ENCODE results near the gene SRR. TPM values are rescaled to one million over a fixed set of nuclear protein-coding genes. Genes with fewer than 3 reads are reported as not detected.
"Not testable (repeated sequence)": the region's sequence is repeated elsewhere in the genome, so short reads cannot be mapped to it uniquely, and the experiment has no call there.

SRR gene, protein sequence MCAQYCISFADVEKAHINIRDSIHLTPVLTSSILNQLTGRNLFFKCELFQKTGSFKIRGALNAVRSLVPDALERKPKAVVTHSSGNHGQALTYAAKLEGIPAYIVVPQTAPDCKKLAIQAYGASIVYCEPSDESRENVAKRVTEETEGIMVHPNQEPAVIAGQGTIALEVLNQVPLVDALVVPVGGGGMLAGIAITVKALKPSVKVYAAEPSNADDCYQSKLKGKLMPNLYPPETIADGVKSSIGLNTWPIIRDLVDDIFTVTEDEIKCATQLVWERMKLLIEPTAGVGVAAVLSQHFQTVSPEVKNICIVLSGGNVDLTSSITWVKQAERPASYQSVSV
- total RNA-seq = 10 to 100 TPM; 11.8 to 19.1 TPM

DNA sequence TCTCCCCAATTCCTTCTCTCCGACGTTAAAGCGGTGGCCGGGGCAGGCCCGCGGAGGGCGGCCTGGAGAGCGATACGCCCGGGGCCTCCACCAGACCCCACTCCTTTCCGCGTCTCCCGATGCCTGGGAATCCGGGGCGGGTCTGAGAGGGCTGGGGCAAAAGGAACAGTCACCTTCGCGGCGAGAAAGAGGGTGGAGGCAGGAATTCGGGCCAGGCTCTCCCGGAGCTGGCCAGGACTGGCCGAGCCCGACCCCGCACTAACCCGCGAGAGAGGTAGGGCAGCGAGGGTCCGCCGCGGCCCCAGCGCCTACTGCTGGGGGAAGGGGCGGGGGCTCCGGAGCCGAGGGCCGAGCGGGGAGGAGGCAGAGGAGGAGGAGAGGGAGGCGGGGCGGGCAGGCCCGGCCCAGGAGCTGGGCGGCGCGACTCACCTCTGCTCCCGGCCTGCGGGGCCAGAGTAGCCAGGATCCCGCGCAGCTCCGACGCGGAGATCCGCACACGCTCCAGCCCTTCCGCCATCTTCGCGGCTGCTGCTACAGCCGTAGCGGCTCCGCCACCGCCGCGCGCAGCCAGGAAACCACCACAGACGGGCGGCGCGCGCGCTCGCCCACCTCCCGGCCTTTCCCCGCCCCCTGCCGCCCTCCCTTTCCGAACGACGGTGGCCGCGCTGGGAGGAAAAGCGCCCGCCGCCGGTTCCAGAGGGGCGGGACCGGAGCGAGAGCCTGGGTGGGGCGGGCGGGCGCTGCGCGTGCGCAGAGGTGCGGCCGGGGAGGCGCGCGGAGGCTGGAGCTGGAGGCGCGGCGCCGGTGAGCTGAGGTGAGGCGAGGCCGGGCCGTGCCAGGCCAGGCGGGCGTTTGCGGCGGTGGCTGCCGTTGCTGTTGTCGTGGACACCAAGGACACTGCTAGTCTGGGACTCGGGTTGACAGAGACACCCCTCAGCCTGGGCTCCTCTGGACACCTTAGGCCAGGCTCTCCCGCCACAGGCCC, at the start of gene SRR, which contains the start of gene SMG6:
Gene SRR, plus strand, starts transcription at position 747 of the 985 bp plus-strand sequence. CDS start 11,611 bp downstream, outside the sequence.
Gene SMG6, minus strand, starts transcription at position 582 of the 985 bp plus-strand sequence. Its CDS starts 65 bp downstream, at position 517.
- peak; percentile 91 for ATAC-seq (replicated peaks)
- Mint-ChIP-seq H3K9me3 (no peaks in the 10 kb centered on the region), H3K4me3 (peak within 1 kb of the TSS; percentile 86)

DNA sequence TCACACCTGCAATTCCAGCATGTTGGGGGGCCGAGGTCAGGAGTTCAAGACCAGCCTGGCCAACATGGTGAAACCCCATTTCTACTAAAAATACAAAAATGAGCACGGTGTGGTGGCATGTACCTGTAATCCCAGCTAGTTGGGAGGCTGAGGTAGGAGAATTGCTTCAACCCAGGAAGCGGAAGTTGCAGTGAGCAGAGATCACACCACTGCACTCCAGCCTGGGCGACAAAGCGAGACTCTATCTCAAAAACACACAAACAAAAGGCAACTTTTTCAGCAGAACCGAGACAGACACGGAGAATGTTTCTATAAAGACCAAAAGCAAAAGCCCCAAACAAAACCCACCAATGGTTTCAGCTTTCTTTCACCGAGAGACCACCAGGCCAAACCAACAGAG, 44.9 kb upstream of the SRR start:
- ATAC-seq (replicated peaks); H3K9me3 Mint-ChIP-seq; H3K27me3 Mint-ChIP-seq: not testable (repeated sequence)
- Mint-ChIP-seq H3K4me1 (peaks cover 45% of the 10 kb centered on the region), H3K36me3 (ENCODE audit: low read depth) (peaks cover 75% of the 10 kb centered on the region), H3K4me3 (peak overlapping the region; percentile 88), H3K27ac (peak overlapping the region; percentile 97)

More for the DNA sequence above, at the start of gene SRR, which contains the start of gene SMG6:
- peak within 1 kb of the TSS; percentile 75 for H3K27ac Mint-ChIP-seq
- H3K36me3 Mint-ChIP-seq (ENCODE audit: low read depth) = peaks cover 41% of the 10 kb centered on the region
- no peaks in the 10 kb centered on the region for H3K27me3 Mint-ChIP-seq
- H3K4me1 Mint-ChIP-seq = peaks cover 17% of the 10 kb centered on the region

DNA sequence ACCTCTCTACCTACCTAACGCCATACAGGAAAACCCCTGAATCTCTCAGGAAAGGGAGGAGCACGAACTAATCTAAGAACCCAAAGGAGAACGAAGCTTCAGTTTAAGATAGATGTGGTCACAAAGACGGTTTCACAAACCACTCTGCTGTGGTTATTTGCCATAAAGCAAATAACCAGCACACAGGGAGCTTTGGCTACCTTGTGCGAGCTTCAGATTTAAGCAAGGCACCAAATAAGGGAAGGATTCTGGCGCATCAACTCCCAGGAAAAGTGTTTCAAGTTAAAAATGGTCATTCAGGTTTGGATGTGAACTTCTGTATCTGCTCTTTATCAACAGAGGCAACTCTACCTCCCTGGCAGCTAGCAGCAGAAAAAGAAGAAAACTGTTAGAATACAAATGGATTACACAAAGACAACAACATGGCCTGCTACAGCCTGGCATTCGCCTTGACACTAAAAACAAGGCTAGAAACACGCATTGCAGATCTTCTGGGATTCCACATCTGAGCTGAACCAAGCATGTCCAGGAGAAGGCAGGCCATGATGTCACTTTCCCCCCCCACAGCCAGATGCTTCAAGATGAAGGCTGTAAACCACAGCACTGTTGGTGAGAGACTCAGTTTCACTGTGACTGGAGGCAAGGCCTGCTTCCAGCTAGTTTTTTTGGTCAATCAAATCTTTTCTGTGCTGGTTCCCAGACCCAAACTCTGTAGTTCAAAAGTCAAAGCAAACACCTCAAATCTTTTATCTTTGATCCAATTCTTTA, 43.8 kb upstream of the SRR start:
- peaks cover 75% of the 10 kb centered on the region for H3K36me3 Mint-ChIP-seq (ENCODE audit: low read depth)
- peak overlapping the region; percentile 88 for H3K4me3 Mint-ChIP-seq
- no peaks in the 10 kb centered on the region for H3K9me3 Mint-ChIP-seq
- ATAC-seq (replicated peaks) = peak; percentile 82
- H3K27ac Mint-ChIP-seq = peak overlapping the region; percentile 97
- no peaks in the 10 kb centered on the region for H3K27me3 Mint-ChIP-seq
- peaks cover 46% of the 10 kb centered on the region for H3K4me1 Mint-ChIP-seq

DNA sequence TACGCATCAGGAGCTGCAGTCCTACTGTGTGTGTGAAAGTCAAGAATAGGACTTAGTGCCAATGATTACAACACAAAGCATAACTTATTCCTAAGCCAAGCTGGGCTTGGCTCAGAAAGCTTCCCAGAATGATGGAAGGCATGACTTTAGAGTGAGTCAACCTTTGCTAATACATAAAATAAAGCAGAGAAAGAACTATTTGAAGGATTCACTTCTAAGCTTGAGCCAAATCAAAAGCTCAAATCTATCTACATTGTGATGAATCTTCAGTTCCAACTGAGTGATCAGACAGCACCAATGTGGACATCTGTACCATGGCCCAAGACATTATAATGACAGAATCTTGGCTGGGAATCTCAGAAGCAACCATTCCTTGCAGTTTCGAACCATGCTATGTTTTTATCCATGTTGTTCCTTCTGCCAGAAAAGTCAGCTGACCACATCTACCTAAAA, 41.6 kb upstream of the SRR start:
- H3K4me1 Mint-ChIP-seq = peaks cover 62% of the 10 kb centered on the region
- no peak for ATAC-seq (replicated peaks)
- H3K36me3 Mint-ChIP-seq (ENCODE audit: low read depth) = peaks cover 83% of the 10 kb centered on the region
- peak overlapping the region; percentile 78 for H3K4me3 Mint-ChIP-seq
- peak overlapping the region; percentile 96 for H3K27ac Mint-ChIP-seq
- no peaks in the 10 kb centered on the region for H3K9me3 Mint-ChIP-seq
- H3K27me3 Mint-ChIP-seq = no peaks in the 10 kb centered on the region

DNA sequence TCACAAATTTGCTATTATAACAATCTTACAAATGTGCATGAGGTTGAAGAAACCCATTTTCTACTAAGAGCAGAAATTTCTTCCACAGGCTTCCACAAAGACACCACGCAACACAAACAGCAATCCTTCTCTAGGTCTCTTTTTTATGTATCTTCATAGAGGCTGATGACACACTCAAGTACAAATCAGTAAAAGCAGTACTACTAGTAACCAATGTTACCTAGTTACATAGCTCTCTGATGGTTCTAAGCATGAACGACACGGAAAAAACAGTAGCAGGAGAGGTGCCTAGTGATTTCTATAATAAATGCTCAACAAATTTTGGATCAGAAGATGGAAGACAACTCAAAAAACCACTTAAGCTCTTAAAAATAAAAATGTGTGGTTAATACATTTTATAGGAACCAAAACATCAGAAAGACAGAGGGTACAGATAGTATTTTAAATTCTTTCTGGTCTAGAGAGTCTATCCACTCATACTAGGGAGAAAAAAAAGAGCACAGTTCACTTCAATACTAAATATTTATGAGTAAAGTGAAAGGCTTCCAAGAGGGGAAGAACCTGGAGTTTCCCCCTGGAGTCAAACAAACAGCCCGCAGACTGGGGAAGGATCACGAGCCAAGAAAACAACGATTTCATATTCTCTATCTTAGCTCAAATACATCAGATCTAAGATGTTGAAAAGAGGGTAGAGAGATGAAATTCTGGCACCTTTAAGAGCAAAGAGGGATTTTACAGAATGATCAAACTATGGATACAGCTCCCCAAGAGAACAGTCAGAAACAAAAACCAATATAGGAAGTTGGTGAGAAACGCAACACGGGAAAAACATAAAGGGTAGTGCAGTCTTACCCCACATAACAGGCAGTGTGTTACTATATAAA, 40.3 kb upstream of the SRR start:
- ATAC-seq (replicated peaks) = peak; percentile 34
- no peaks in the 10 kb centered on the region for H3K27me3 Mint-ChIP-seq
- peak overlapping the region; percentile 96 for H3K27ac Mint-ChIP-seq
- no peaks in the 10 kb centered on the region for H3K9me3 Mint-ChIP-seq
- peak overlapping the region; percentile 78 for H3K4me3 Mint-ChIP-seq
- H3K4me1 Mint-ChIP-seq = peaks cover 68% of the 10 kb centered on the region
- H3K36me3 Mint-ChIP-seq (ENCODE audit: low read depth) = peaks cover 78% of the 10 kb centered on the region

DNA sequence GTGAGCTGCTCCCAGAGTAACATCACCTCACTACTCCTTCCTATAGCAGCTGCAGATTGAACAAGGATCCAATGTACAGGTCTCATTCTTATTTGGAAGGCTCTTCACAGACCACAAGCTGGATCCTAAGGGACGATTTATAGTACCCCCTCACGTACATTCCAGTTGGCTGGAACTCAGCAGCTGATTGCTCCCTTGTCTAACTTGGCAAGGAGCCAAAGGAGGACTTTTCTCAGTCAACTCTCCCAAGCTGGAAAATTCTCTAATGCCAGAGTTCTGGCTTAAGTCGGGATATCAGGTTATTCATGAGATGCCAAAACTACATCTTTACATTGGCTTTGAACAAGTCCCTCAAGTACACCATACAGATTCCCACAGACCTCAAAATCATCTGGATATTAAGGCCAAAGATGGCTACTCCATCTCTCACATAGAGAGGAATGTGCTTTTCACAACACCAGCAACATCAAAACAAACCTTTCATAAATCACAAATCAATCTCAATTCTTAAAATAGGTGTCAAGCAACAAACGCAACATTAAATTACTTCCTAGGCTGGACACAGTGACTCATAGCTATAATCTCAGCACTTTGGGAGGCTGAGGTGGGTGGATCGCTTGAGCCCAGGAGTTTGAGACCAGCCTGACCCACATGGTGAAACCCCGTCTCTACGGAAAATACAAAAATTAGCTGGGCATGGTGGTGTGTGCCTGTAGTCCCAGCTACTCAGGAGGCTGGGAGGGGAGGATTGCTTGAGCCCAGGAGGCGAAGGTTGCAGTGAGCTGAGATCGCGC, 39.5 kb upstream of the SRR start:
- peaks cover 64% of the 10 kb centered on the region for H3K4me1 Mint-ChIP-seq
- H3K9me3 Mint-ChIP-seq = no peaks in the 10 kb centered on the region
- no peak for ATAC-seq (replicated peaks)
- H3K27me3 Mint-ChIP-seq = no peaks in the 10 kb centered on the region
- peaks cover 73% of the 10 kb centered on the region for H3K36me3 Mint-ChIP-seq (ENCODE audit: low read depth)
- peak overlapping the region; percentile 96 for H3K27ac Mint-ChIP-seq
- peak overlapping the region; percentile 78 for H3K4me3 Mint-ChIP-seq

DNA sequence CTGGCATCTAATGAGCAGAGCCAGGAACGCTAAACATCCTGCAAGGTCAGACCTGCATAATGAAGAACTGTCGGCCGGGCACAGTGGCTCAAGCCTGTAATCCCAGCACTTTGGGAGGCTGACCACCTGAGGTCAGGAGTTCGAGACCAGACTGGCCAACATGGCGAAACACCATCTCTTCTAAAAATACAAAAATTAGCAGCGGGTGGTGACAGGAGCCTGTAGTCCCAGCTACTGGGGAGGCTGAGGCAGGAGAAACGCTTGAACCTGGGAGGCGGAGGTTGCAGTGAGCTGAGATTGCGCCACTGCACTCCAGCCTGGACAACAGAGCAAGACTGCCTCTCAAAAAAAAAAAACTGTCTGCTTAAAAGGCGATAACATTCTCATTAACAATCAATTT, 38.6 kb upstream of the SRR start:
- Mint-ChIP-seq H3K27ac (peak overlapping the region; percentile 96), H3K36me3 (ENCODE audit: low read depth) (peaks cover 73% of the 10 kb centered on the region), H3K4me1 (peaks cover 56% of the 10 kb centered on the region), H3K4me3 (peak overlapping the region; percentile 78)
- not testable (repeated sequence) for H3K27me3 Mint-ChIP-seq; ATAC-seq (replicated peaks); H3K9me3 Mint-ChIP-seq

DNA sequence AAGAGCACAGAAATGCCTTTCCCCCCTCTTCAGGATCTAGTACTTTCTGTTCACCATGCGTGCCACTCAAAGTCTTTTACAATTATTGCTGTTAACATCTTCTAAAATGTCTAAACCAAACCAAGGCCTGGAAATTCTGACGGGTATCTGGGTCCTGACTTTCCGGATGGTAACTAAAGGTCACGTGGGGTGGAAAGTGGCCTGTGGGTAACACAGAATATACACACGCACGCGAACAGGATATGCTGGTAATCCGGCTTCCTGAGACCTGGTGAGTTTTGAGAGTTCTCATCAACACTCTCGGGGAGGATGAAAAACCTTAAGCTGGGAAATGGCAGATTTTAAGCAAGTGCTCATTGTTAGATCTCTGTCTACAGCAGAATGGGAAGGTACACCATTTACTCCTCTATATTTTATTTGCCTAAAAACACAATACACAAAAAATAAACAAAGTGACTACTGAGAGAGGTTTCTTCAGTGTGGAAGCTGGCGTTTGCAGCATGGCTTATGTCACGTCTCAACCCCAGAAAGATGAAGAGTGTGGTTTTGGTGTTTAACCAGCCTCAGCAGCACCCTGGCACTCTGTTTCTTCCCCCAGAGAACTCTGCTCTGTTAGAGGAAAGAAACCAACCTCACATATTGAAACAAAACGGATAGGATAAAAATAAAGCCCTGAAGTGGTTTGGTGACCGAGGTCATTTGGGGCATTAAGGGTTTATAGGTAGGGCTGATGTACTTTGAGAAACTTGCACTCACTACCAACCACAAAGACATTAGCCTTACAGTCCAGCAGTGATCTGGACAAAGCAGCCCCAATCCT, 37.5 kb upstream of the SRR start:
- H3K9me3 Mint-ChIP-seq = no peaks in the 10 kb centered on the region
- H3K36me3 Mint-ChIP-seq (ENCODE audit: low read depth) = peaks cover 75% of the 10 kb centered on the region
- no peaks in the 10 kb centered on the region for H3K27me3 Mint-ChIP-seq
- H3K4me3 Mint-ChIP-seq = peak overlapping the region; percentile 78
- peak overlapping the region; percentile 96 for H3K27ac Mint-ChIP-seq
- peak; percentile 78 for ATAC-seq (replicated peaks)
- peaks cover 57% of the 10 kb centered on the region for H3K4me1 Mint-ChIP-seq

DNA sequence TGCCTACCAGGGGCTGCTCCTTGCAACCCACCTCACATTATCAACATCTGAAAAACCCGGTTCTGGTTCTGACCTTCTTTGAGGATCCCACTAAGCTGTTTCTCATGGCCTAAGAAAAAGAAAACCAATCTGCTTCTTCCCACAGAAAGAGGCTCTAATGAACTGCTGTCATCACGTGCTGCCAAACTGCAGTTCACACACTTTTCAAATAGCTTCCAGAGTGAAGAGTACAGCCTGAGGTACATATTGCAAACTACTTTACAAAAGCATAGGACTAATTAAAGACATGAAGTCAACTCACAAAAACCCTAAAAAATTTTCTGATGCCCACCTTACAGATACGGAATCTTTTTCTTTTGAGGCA, 36.9 kb upstream of the SRR start:
- no peaks in the 10 kb centered on the region for H3K27me3 Mint-ChIP-seq
- H3K36me3 Mint-ChIP-seq (ENCODE audit: low read depth) = peaks cover 71% of the 10 kb centered on the region
- H3K4me3 Mint-ChIP-seq = peak overlapping the region; percentile 78
- peaks cover 52% of the 10 kb centered on the region for H3K4me1 Mint-ChIP-seq
- peak; percentile 0 for ATAC-seq (replicated peaks)
- no peaks in the 10 kb centered on the region for H3K9me3 Mint-ChIP-seq
- H3K27ac Mint-ChIP-seq = peak overlapping the region; percentile 96

DNA sequence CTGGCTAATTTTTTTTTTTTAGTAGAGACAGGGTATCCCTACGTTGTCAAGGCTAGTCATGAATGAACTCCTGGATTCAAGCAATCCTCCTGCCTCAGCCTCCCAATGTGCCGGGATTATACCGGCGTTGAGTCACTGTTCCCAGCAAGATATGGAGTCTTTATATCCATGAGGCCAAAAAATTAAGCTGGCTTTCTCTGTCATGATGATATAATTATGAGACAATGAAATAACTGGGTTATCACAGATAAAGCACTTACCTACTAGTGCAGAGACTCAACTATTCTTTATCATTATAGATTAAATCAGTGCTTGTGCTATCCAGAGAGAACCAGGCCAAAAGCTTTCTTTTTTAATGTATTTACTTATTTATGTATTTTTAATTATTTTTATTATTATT, 36.4 kb upstream of the SRR start:
- peaks cover 53% of the 10 kb centered on the region for H3K4me1 Mint-ChIP-seq
- H3K9me3 Mint-ChIP-seq = no peaks in the 10 kb centered on the region
- H3K4me3 Mint-ChIP-seq = peak overlapping the region; percentile 78
- H3K27ac Mint-ChIP-seq = peak overlapping the region; percentile 96
- no peak for ATAC-seq (replicated peaks)
- peaks cover 71% of the 10 kb centered on the region for H3K36me3 Mint-ChIP-seq (ENCODE audit: low read depth)
- H3K27me3 Mint-ChIP-seq = no peaks in the 10 kb centered on the region

DNA sequence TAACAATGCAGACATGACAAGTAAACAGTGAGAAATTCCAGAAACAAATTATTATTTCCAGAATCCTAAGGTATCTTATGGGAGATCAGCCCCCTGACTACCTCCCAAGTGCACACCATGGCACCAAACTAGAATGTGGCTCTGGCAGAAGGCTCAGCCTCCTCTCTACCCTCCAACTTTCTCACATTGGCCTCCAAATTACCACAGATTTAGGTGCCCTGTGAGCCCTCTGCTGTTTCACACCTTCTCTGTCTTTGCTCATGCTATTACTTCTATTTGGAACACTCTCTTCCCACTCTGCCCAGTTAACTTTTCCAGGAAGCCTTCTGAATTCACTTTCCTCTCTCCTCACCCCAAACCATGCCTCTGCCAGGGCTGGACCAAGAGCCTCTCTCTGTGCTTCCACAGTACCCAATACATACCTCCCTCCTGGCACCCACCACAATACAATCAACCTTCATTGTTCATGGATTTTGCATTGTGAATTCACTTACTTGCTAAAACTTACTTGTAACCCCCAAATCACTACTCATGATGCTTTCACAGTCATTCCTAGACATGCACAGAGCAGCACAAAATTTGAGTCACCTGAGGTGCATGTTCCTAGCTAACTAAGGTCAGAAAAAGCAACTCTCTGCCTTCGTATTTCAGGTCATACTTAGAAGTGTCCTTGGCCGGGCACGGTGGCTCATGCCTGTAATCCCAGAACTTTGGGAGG, 31.6 kb upstream of the SRR start:
- peaks cover 70% of the 10 kb centered on the region for H3K36me3 Mint-ChIP-seq (ENCODE audit: low read depth)
- H3K9me3 Mint-ChIP-seq = no peaks in the 10 kb centered on the region
- peak overlapping the region; percentile 71 for H3K4me3 Mint-ChIP-seq
- H3K4me1 Mint-ChIP-seq = peaks cover 31% of the 10 kb centered on the region
- H3K27me3 Mint-ChIP-seq = no peaks in the 10 kb centered on the region
- H3K27ac Mint-ChIP-seq = peak overlapping the region; percentile 87
- peak; percentile 95 for ATAC-seq (replicated peaks)

All from activated T-helper 17 cell treated with anti-CD3 and anti-CD28 coated beads, Interleukin-2, amount 50 U/mL, for 72 hours (primary cell).